Measurements from ENCODE around the gene FNIP2. TPM values are rescaled to one million over a fixed set of nuclear protein-coding genes. Genes with fewer than 3 reads are reported as not detected.
"Not testable (repeated sequence)": the region's sequence is repeated elsewhere in the genome, so short reads cannot be mapped to it uniquely, and the experiment has no call there.

Gene FNIP2
- total RNA-seq, 2 donors from 2014 or later: 8.6 to 11.5 TPM

DNA sequence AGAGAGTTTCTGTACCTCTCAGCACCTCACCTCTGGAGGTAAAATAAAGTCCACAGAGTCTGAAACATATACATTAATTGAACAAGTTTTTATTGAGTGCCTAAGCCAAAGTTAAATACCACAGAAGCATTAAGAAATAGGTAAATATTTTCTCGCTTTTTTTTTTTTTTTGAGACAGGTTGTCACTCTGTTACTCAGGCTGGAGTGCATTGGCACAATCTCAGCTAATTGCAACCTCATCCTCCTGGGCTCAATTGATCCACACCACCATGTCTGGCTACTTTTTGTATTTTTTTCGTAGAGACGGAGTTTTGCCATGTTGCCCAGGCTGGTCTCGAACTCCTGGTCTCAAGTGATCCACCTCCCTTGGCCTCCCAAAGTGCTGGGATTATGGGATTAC, 10.1 kb upstream of the FNIP2 start:
- Histone ChIP-seq H3K27me3 (ENCODE audit: control insufficient read depth, insufficient read depth, low read length, poor library complexity, severe bottlenecking) (no peaks in the 10 kb centered on the region), H3K36me3 (ENCODE audit: control insufficient read depth, insufficient read depth, low read length) (no peaks in the 10 kb centered on the region), H3K27ac (ENCODE audit: low read depth, low read length) (no peak overlapping the region), H3K9ac (ENCODE audit: extremely low read depth, low read length, poor library complexity, severe bottlenecking) (no peak overlapping the region), H3K9me3 (ENCODE audit: control insufficient read depth, low read length) (peaks cover 10% of the 10 kb centered on the region), H3K4me3 (ENCODE audit: low read length) (no peak overlapping the region), H3K4me1 (ENCODE audit: control insufficient read depth, insufficient read depth, low read length) (no peaks in the 10 kb centered on the region)
- Mint-ChIP-seq H3K27me3 (ENCODE audit: insufficient read depth) (peaks cover 2% of the 10 kb centered on the region), H3K4me3 (no peak overlapping the region), H3K27ac (no peak overlapping the region), H3K9me3 (peaks cover 26% of the 10 kb centered on the region), H3K36me3 (ENCODE audit: low read depth) (peaks cover 3% of the 10 kb centered on the region), H3K4me1 (no peaks in the 10 kb centered on the region)
- no peak for DNase-seq
- TF ChIP-seq, protein P1, sequence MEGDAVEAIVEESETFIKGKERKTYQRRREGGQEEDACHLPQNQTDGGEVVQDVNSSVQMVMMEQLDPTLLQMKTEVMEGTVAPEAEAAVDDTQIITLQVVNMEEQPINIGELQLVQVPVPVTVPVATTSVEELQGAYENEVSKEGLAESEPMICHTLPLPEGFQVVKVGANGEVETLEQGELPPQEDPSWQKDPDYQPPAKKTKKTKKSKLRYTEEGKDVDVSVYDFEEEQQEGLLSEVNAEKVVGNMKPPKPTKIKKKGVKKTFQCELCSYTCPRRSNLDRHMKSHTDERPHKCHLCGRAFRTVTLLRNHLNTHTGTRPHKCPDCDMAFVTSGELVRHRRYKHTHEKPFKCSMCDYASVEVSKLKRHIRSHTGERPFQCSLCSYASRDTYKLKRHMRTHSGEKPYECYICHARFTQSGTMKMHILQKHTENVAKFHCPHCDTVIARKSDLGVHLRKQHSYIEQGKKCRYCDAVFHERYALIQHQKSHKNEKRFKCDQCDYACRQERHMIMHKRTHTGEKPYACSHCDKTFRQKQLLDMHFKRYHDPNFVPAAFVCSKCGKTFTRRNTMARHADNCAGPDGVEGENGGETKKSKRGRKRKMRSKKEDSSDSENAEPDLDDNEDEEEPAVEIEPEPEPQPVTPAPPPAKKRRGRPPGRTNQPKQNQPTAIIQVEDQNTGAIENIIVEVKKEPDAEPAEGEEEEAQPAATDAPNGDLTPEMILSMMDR (conservative IDR thresholded peaks at IDR 0.05): no peak
- 93 to 100% methylated on average over 4 of the region's 4 CpGs for WGBS, 2 experiments (ENCODE audit: insufficient coverage in 1 of 2, insufficient read length in 1 of 2)

DNA sequence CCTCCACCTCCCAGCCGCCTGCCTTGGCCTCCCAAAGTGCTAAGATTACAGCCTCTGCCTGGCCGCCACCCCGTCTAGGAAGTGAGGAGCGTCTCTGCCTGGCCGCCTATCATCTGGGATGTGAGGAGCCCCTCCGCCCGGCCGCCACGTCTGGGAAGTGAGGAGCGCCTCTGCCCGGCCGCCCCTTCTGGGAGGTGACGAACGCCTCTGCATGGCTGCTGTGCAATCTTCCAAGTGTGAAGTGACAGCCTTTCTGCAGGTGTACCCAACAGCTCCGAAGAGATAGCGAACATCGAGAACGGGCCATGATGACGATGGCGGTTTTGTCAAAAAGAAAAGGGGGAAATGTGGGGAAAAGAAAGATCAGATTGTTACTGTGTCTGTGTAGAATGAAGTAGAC, 9.3 kb upstream of the FNIP2 start:
- DNase-seq; H3K9ac ChIP-seq (ENCODE audit: extremely low read depth, low read length, poor library complexity, severe bottlenecking); H3K4me1 ChIP-seq (ENCODE audit: control insufficient read depth, insufficient read depth, low read length); H3K36me3 ChIP-seq (ENCODE audit: control insufficient read depth, insufficient read depth, low read length); H3K4me3 Mint-ChIP-seq; H3K27me3 Mint-ChIP-seq (ENCODE audit: insufficient read depth); H3K4me1 Mint-ChIP-seq; H3K27me3 ChIP-seq (ENCODE audit: control insufficient read depth, insufficient read depth, low read length, poor library complexity, severe bottlenecking); H3K27ac ChIP-seq (ENCODE audit: low read depth, low read length); H3K36me3 Mint-ChIP-seq (ENCODE audit: low read depth); H3K27ac Mint-ChIP-seq; H3K4me3 ChIP-seq (ENCODE audit: low read length): not testable (repeated sequence)
- peaks cover 26% of the 10 kb centered on the region for H3K9me3 Mint-ChIP-seq
- WGBS, 2 experiments (ENCODE audit: insufficient coverage in 1 of 2, insufficient read length in 1 of 2): 93 to 96% methylated on average over 10 to 19 of the region's 20 CpGs
- H3K9me3 ChIP-seq (ENCODE audit: control insufficient read depth, low read length): peaks cover 10% of the 10 kb centered on the region

DNA sequence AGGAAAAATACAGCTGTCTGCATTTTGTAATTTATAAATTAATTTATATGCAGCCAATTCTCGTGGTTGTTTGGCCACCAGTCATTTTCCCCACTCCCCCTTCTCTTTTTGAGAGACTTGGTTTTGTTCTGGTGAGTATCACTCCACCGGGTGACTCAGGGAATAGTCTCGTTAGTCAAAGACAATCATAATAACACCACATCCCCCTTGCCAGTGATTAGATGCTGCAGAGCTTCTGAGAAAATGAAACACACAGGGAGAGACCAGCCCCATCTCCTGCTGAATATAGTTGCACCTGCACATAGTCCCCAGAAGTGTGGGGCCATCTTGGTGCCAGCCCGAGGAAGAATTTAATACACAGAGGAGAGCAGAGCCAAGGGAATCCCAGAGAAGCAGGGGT, 8.0 kb upstream of the FNIP2 start:
- no peaks in the 10 kb centered on the region for H3K36me3 ChIP-seq (ENCODE audit: control insufficient read depth, insufficient read depth, low read length)
- 91 to 92% methylated on average over 1 to 4 of the region's 4 CpGs for WGBS, 2 experiments (ENCODE audit: insufficient coverage in 1 of 2, insufficient read length in 1 of 2)
- peaks cover 26% of the 10 kb centered on the region for H3K9me3 Mint-ChIP-seq
- H3K27me3 Mint-ChIP-seq (ENCODE audit: insufficient read depth): peaks cover under 1% of the 10 kb centered on the region
- H3K4me3 Mint-ChIP-seq: no peak overlapping the region
- peaks cover 3% of the 10 kb centered on the region for H3K36me3 Mint-ChIP-seq (ENCODE audit: low read depth)
- no peak overlapping the region for H3K27ac Mint-ChIP-seq
- DNase-seq: no peak
- peaks cover 10% of the 10 kb centered on the region for H3K9me3 ChIP-seq (ENCODE audit: control insufficient read depth, low read length)
- H3K4me1 ChIP-seq (ENCODE audit: control insufficient read depth, insufficient read depth, low read length): no peaks in the 10 kb centered on the region
- H3K27ac ChIP-seq (ENCODE audit: low read depth, low read length): no peak overlapping the region
- H3K27me3 ChIP-seq (ENCODE audit: control insufficient read depth, insufficient read depth, low read length, poor library complexity, severe bottlenecking): no peaks in the 10 kb centered on the region
- H3K9ac ChIP-seq (ENCODE audit: extremely low read depth, low read length, poor library complexity, severe bottlenecking): no peak overlapping the region
- H3K4me3 ChIP-seq (ENCODE audit: low read length): no peak overlapping the region
- TF ChIP-seq, protein P1 (conservative IDR thresholded peaks at IDR 0.05): no peak
- no peaks in the 10 kb centered on the region for H3K4me1 Mint-ChIP-seq

DNA sequence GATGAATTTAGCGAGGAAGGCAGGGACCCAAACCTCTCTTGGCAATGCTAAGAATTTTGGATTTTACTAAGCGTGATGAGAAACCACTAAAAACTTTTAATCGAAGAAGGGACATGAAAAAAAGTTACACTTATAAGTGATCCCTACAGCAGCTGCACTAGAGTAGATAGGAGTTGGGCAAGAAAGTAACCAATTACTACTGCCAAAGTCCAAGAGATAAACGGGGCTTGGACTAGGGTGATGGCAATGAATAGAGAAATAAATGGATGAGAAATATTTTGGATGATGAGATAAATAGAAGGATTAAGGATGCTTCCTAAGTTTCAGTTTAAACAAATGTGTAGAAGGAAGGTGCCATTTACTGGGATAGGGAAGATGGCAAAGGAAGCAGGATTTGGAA, 6.3 kb upstream of the FNIP2 start:
- Histone ChIP-seq H3K4me3 (ENCODE audit: low read length) (no peak overlapping the region), H3K9ac (ENCODE audit: extremely low read depth, low read length, poor library complexity, severe bottlenecking) (no peak overlapping the region), H3K36me3 (ENCODE audit: control insufficient read depth, insufficient read depth, low read length) (no peaks in the 10 kb centered on the region), H3K27me3 (ENCODE audit: control insufficient read depth, insufficient read depth, low read length, poor library complexity, severe bottlenecking) (no peaks in the 10 kb centered on the region), H3K27ac (ENCODE audit: low read depth, low read length) (no peak overlapping the region), H3K4me1 (ENCODE audit: control insufficient read depth, insufficient read depth, low read length) (no peaks in the 10 kb centered on the region), H3K9me3 (ENCODE audit: control insufficient read depth, low read length) (peaks cover 5% of the 10 kb centered on the region)
- 92 to 93% methylated on average over 4 of the region's 4 CpGs for WGBS, 2 experiments (ENCODE audit: insufficient coverage in 1 of 2, insufficient read length in 1 of 2)
- Mint-ChIP-seq H3K27ac (no peak overlapping the region), H3K36me3 (ENCODE audit: low read depth) (peaks cover 3% of the 10 kb centered on the region), H3K4me1 (peaks cover under 1% of the 10 kb centered on the region), H3K27me3 (ENCODE audit: insufficient read depth) (peaks cover 5% of the 10 kb centered on the region), H3K9me3 (peaks cover 21% of the 10 kb centered on the region), H3K4me3 (no peak overlapping the region)
- no peak for DNase-seq
- TF ChIP-seq, protein P1 (conservative IDR thresholded peaks at IDR 0.05): no peak

Measured in endodermal cell (in vitro differentiated cells).